Middle frontal gyrus (tissue), 1 donor: ENCODE data around the gene ZNF292.
"Not testable (repeated sequence)": the region's sequence is repeated elsewhere in the genome, so short reads cannot be mapped to it uniquely, and the experiment has no call there.

Experiments used
- DNase-seq: peaks from one replicate; pipeline ENCODE4 v3.0.0-alpha.2; 2015; ENCODE audit warnings: low spot score; ENCODE audit errors: extremely low spot score

Gene ZNF292

DNA sequence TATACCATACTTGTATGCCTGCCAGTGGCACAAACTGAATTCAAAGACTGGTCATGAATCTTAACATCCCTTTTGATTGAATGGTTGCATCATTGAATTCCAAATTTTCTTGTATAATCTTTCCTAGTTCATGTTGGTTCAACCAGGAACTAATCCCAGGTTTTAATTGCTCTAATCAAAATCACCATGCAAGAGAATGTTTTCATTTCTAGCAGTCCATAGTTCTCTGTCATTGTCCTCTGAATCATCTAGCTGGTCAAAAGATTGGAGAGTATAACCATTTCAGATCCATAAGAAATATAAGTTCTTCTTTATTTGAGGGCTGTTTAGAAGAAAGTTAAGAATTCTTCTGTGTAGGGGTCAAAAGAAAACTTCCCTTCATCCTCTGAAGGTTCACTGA lies 57.2 kb downstream of the ZNF292 start:
- no peak for DNase-seq

DNA sequence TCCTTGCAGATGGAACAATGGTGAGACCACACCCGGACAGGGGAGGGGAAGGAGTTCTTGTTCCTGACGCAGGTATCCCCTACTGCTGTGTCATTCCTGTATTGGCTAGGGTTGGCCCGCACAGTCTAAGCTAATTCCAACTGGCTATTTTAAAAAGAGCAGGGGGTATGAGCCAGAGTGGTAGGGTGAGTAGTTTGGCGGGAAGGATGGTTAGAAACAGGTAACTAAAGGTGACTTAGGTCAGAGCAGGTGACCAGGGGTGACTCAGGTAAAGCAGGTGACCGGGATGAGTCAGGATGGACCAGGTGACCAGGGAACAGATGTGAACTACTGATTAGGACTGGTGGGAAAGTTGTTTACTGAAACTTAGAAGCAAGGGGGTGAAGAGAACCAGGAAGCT lies 58.0 kb downstream of the ZNF292 start:
- no peak for DNase-seq

DNA sequence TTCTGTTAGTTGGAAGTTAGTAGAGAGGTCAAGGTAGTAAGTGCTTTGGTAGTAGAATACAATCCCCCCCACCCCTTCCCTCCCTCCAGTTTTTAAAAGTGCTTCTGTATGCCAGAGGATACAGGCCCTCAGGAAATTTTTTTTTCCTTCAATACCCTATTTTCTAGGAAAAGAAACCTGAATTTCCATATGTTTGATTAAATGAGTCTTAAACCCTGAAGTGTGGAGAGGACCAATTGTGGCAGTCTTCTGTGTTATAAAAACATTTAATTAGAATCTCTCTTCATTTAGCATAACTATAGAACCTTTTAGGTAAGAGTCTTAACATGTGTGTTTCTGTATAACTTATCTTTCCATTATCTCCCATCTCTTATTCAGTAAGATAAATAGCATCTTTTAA lies 59.5 kb downstream of the ZNF292 start:
- DNase-seq: no peak

DNA sequence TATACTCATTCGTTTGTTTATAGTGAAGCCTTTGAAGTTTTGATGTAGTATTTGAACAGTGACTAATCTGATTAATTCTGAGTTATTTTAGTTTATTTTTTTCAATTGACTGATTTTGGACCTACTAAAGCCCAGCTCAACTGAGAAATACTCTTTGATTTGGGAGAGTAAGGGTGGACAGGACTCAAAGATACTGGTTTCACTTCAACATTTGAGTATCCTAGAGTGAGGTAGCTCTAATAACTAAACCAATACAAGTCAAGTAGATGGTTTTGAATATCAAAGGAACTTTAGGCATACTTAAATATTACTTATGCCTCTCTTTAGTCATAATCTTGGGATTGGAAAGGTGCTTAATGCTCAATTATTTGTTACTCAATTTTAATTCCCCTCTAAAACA lies 65.6 kb downstream of the ZNF292 start:
- DNase-seq: no peak

DNA sequence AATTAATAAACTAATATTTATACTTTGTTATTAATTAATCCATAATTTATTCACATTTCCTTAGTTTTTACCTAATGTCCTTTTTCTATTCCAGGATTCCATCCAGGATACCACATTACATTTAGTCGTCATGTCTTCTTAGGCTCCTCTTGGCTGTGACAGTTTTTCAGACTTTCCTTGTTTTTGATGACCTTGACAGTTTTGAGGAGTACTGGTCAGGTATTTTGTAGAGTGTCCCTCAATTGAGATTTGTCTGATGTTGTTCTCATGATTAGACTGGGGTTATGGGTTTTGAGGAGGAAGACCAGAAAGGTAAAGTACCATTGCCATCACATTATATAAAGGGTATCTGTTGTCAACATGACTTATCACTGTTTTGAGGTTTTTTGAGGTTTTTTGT lies 67.3 kb downstream of the ZNF292 start:
- DNase-seq: no peak

DNA sequence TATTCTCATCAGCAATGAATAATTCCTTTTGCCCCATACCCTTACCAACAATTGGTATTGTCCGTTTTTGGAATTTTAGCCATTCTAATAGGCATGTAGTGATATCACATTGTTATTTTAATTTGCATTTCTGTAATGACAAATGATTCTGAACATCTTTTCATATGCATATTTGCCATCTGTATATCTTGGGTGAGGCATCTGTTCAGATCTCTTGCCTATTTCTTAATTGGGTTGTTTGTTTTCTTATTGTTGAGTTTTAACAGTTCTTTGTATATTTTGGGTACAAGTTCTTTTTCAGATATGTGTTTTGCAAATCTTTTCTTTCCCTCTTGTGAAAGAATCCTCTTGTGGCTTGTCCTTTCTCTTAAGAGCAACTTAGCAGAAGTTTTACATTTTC lies 69.6 kb downstream of the ZNF292 start:
- DNase-seq: no peak

DNA sequence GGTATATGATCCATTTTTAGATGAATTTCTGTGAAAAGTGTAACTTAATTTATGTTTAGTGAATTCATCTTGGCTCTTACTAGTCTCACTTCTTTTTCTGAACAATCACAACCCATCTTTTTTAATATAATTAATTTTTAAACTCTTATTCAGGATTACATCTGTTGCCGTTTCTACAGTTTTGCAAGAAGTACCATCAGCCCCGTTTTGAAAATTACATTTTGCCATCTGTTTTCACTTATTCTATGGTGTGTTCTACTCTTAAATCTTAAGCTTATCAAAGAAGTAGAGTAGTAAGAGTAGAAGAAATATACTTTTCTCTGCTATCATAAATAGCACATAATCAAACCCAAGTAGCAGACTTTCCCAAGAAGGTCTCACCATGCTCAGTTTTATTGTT lies 70.1 kb downstream of the ZNF292 start:
- no peak for DNase-seq

DNA sequence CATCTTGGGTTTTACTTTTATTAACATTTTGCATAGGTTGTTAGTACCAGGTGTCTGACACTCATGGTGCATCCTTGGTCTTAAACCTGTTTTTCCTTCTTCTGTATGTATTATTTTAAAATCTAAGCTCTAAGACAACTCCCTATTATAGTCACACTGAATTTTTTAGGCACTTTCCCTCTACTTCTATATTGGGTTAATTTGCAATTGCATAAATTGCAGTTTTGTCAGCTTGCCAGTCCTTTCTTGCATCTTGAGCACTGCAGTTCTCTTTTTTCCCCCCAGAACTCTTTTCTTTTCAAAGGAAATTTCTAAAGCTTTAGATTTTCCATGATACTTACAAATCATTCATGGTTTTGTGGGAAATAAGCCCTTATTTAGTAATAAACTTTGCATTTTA lies 70.6 kb downstream of the ZNF292 start:
- DNase-seq: no peak

DNA sequence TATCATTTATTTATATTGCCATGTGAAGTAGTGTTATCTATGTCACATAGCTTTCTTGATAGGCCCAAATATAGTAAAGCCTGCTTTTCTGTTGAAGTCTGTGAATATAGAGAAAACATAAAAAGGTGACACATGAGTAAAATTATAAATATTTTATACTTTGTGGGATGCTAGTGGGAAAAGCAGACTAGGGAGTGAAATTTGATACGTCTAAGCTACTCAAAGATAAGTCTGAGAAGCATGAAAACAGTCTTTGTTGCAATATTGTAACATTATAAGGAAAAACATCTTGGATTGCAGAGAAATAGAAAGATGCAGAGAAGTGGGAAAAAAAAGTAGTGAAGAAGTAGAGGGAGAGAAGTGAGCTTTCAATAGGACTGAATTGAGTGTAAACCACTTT lies 75.4 kb downstream of the ZNF292 start:
- DNase-seq: no peak

DNA sequence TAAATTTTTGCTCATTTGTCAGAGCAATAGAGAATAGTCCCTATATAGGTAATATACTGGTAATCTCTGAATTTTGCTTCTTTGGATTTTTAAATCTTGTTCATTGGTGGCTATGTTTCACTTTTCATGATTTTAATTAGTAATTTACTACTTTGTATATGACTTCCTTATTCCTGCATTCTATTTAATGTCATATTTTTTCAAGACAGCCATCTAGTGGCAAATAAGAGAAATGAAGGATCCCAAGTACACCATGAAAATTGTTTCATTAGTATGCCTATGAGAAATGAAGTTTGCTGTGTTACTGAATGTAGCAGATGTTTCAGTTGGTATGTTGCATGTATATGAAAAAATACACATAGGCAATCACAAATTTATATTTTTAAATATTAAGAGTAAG lies 82.4 kb downstream of the ZNF292 start:
- DNase-seq: no peak

DNA sequence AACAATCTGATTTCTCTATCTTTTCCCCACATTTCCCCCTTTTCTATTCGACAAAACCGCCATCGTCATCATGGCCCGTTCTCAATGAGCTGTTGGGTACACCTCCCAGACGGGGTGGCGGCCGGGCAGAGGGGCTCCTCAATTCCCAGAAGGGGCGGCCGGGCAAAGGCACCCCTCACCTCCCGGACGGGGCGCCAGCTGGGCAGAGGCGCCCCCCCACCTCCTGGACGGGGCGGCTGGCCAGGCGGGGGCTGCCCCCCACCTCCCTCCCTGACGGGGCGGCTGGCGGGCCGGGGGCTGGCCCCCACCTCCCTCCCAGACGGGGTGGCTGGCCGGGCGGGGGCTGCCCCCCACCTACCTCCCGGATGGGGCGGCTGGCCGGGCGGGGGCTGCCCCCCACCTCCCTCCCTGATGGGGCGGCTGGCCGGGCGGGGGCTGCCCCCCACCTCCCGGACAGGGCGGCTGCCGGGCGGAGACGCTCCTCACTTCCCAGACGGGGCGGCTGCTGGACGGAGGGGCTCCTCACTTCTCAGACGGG lies 83.8 kb downstream of the ZNF292 start:
- not testable (repeated sequence) for DNase-seq

DNA sequence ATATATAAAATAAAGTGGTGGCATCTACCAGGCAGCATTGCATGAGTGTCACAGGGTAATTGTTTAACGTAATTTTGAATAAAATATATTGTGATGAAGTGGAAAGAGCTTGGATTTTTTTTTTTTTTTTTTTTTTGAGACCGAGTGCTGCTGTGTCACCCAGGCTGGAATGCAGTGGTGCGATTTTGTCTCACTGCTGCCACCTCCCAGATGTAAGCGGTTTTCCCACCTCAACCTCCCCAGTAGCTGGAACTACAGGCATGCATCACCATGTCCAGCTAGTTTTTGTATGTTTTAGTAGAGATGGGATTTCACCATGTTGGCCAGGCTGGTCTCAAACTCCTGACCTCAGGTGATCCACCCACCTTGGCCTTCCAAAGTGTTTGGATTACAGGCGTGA lies 85.9 kb downstream of the ZNF292 start:
- DNase-seq: no peak

DNA sequence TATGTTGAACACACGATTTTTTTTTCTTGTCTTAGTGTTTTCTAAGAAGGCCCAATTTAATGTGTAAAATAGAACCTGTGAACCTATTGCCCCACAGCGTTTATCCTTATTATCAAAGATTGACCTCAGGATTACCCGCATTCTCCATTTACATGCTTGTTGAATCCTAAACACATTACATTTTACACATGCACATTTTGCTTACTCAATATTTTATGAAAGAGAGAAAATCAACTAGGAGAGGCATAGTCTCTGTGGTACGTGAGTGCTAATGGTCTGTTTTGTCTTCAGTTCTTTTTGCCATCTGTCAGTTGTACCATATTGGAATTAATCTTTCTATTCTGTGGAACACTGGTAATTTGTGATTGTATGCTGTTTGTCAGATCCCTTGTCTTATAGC lies 86.9 kb downstream of the ZNF292 start:
- no peak for DNase-seq

DNA sequence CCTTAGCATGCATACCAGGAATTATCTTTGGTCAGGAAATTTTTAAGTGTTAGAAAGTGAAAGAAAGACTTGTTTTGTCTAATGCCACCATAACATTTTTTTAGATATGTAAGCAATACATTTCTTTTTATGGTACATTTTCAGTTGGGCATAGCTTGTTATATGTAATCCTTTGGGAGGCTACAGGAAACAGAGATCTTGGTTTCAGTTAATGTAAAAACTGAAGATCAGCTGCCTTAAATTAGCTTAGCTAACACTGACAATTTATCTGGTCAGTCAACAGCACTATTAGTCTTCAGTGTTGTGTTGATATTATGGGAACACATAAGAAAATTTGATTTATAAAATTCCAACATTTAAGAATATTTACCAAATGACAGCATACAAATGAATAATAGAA lies 88.4 kb downstream of the ZNF292 start:
- DNase-seq: no peak

DNA sequence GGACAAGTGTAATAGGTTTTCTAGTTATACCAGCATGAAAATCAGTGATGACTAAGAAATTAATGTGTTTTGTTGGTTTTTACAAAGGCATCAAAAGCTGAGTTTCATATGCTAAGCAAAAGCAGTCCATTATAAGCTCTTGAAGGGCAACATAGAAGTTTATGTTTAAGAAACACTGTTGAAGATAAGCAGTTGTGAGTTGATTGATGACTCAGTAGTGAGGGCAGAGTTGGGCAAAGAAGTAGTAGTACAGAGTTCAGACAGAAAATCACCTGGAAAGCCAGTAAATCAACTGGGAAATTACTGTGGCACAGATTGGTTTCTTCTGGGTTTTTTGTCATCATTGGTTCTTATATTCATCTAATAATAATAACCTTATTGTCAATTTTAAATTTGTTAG lies 89.0 kb downstream of the ZNF292 start:
- DNase-seq: no peak

DNA sequence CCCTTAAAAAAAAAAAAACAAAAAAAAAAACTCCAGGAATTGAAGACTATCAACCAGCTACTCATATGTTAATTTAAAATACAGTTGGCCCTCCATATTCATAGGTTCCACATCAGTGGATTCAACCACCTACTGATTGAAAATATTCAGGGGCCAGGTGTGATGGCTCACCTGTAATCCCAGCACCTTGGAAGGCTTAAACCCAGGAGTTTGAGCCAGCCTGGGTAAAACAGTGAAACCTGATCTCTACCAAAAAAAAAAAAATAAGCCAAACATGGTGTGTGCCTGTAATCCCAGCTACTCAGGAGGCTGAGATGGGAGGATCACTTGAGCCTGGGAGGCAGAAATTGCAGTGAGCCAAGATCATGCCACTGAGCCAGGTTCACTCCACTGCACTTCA lies 94.7 kb downstream of the ZNF292 start:
- no peak for DNase-seq

DNA sequence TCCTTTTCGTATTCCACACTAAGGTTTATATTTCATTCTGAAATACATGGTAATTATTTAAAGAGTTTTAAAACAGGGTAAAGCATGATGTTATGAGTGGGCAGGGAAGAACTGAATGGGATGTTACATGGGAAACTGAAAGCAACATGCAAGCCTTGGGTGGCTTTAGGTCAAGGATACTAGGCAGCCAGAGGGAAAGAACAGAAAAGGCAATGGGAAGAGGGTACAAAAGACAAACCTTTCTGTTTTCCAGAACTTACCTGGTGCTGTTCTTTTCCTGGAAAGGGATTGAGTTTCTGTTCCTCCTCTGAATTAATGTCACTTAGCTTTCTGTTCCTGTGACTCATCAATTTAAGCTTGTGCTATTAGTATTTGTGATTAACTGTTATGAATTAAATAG lies 95.9 kb downstream of the ZNF292 start:
- no peak for DNase-seq

DNA sequence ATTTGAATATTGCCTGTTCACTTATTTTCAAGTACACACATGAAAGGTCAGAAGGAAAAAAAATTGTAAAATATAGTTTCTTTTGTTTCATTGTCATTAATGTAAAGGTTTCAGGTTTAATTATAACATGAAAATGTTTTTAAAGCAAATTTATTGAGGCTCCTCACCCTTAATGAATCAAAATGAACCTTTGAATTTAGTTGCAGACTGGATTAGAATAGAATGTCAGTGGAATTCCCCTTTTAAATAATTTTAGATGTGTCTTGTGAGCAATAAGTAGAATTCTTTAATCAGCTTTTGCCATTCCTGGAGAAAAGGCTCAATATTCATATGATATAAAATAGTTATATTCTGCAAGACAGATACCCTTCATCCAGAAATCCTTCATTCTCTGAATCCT lies 96.4 kb downstream of the ZNF292 start:
- no peak for DNase-seq

DNA sequence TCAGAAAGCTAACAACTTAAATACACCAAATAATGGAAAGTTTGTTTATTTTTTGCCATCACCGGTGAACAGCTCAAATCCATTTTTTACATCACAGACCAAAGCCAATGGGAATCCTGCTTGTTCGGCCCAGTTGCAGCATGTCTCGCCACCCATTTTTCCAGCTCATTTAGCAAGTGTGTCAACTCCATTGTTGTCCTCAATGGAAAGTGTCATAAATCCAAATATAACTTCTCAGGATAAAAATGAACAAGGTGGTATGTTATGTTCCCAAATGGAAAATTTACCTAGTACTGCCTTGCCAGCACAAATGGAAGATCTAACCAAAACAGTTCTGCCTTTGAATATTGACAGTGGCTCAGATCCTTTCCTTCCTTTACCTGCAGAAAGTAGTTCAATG lies 101.7 kb downstream of the ZNF292 start:
- DNase-seq: no peak

DNA sequence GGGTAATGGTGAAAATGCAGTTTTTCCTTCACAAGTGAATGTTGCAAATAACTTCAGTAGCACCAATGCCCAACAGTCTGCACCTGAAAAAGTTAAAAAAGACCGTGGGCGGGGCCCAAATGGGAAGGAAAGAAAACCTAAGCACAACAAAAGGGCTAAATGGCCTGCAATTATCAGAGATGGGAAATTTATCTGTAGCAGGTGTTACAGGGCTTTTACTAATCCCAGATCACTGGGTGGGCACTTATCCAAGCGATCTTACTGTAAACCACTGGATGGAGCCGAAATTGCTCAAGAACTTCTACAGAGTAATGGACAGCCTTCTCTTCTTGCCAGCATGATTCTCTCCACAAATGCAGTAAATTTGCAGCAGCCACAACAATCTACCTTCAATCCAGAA lies 102.2 kb downstream of the ZNF292 start:
- DNase-seq: no peak

DNA sequence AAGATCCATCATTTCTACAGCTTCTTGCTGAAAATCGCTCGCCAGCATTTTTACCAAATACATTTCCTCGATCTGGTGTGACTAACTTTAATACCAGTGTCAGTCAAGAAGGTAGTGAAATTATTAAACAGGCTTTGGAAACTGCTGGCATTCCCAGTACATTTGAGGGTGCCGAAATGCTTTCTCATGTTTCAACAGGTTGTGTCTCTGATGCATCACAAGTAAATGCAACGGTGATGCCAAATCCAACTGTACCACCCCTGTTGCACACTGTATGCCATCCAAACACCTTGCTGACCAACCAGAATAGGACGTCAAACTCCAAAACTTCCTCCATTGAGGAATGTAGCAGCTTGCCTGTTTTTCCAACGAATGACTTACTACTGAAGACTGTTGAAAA lies 102.6 kb downstream of the ZNF292 start:
- DNase-seq: no peak

DNA sequence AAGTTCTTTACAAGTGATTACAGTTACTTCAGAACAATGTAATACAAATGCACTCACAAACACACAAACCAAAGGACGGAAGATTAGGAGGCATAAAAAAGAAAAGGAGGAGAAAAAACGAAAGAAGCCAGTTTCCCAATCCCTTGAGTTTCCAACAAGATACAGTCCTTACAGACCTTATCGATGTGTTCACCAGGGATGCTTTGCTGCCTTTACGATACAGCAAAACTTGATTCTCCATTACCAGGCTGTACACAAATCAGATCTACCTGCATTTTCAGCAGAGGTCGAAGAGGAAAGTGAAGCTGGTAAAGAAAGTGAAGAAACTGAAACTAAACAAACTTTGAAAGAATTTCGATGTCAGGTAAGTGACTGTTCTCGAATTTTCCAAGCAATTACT lies 104.4 kb downstream of the ZNF292 start:
- DNase-seq: no peak

DNA sequence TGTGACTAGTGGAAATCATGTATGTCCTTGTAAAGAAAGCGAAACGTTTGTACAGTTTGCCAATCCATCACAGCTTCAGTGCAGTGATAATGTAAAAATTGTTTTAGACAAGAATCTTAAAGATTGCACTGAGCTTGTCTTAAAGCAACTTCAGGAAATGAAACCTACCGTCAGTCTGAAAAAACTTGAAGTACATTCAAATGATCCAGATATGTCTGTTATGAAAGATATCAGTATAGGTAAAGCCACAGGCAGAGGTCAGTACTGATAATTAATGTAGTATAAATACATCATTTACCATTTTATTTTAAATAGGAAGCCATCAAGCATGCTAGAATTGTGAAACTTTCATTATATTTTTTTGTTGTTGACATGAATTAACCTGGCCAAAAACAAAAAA lies 106.2 kb downstream of the ZNF292 start:
- no peak for DNase-seq

DNA sequence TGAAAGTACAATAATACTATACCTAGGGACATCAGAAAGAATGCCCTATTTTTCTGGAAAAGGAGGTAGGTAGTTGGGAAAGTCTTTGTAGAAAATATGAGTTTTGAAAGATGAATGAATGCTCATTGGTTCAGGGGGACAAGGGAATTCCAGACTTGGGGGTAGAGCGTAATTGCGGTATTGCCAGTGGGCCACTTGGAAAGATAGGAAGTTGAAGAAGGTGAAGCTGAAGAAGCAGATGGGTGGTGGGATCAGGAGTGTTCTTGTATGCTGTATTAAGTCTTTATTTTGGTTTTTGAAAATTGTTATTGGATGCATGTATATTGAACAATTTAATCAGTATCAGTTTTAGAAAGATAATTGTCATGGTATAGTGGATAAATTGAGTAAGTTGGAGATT lies 109.1 kb downstream of the ZNF292 start:
- DNase-seq: no peak
